Stomach smooth muscle (tissue), 2 donors: ENCODE measurements around the gene PAIP1.
"Not testable (repeated sequence)": the region's sequence is repeated elsewhere in the genome, so short reads cannot be mapped to it uniquely, and the experiment has no call there.

Experiments
- H3K27ac ChIP-seq: one replicate; pipeline ENCODE4 v1.7.0; 2013; ENCODE audit warnings: mild to moderate bottlenecking, low read length, inconsistent platforms
- H3K27me3 ChIP-seq, 2 donors: one replicate each; pipeline ENCODE4 v1.7.0; 2013; ENCODE audit warnings: low read length in 2 of 2; ENCODE audit not compliant: insufficient read depth in 2 of 2, control insufficient read depth in 1 of 2
- H3K36me3 ChIP-seq, 2 donors: one replicate each; pipeline ENCODE4 v1.7.0; 2013; ENCODE audit warnings: low read length in 2 of 2; ENCODE audit not compliant: control insufficient read depth in 2 of 2, insufficient read depth in 2 of 2
- H3K4me1 ChIP-seq: one replicate; pipeline ENCODE4 v1.7.0; 2013; ENCODE audit warnings: low read length; ENCODE audit not compliant: control insufficient read depth, insufficient read depth
- H3K4me3 ChIP-seq, 2 donors: one replicate each; pipeline ENCODE4 v1.7.0; 2013; ENCODE audit warnings: low read length in 2 of 2
- H3K9ac ChIP-seq, 2 donors: one replicate each; pipeline ENCODE4 v1.7.0; 2013; ENCODE audit warnings: low read length in 2 of 2, mild to moderate bottlenecking in 1 of 2
- H3K9me3 ChIP-seq, 2 donors: one replicate each; pipeline ENCODE4 v1.7.0; 2013; ENCODE audit warnings: low read length in 2 of 2; ENCODE audit not compliant: control insufficient read depth in 2 of 2
- donor health status: healthy.
- donor health status: Pancreatic carcinoma.

PAIP1 gene

GRCh38 chr5:43570450-43571158, 13.7 kb upstream of the PAIP1 start:
- Histone ChIP-seq H3K4me1 (no peaks in the 10 kb centered on the region), H3K9me3 (no peaks in the 10 kb centered on the region), H3K9ac (peak overlapping the region in 1 of 2 donors; percentile 61), H3K27ac (peak overlapping the region; percentile 26), H3K4me3 (peak overlapping the region; percentile 59 to 63), H3K36me3 (no peaks in the 10 kb centered on the region), H3K27me3 (no peaks in the 10 kb centered on the region)

GRCh38 chr5:43569236-43569746, 12.4 kb upstream of the PAIP1 start:
- no peaks in the 10 kb centered on the region for H3K36me3 ChIP-seq
- no peak overlapping the region for H3K27ac ChIP-seq
- no peak overlapping the region for H3K4me3 ChIP-seq
- H3K4me1 ChIP-seq = peaks cover 9% of the 10 kb centered on the region
- H3K9ac ChIP-seq = no peak overlapping the region
- no peaks in the 10 kb centered on the region for H3K9me3 ChIP-seq
- no peaks in the 10 kb centered on the region for H3K27me3 ChIP-seq

GRCh38 chr5:43567967-43568366, 11.1 kb upstream of the PAIP1 start:
- Histone ChIP-seq H3K9ac (no peak overlapping the region), H3K27ac (no peak overlapping the region), H3K27me3 (no peaks in the 10 kb centered on the region), H3K9me3 (no peaks in the 10 kb centered on the region), H3K4me1 (peaks cover 16% of the 10 kb centered on the region), H3K4me3 (no peak overlapping the region), H3K36me3 (no peaks in the 10 kb centered on the region)

- Histone ChIP-seq H3K4me1 (peaks cover 18% of the 10 kb centered on the region), H3K9ac (no peak overlapping the region), H3K9me3 (no peaks in the 10 kb centered on the region), H3K4me3 (no peak overlapping the region), H3K27me3 (no peaks in the 10 kb centered on the region), H3K36me3 (no peaks in the 10 kb centered on the region), H3K27ac (no peak overlapping the region)
Measured at GRCh38 chr5:43565043-43565442, 8.2 kb upstream of the PAIP1 start.

GRCh38 chr5:43564289-43564850, 7.5 kb upstream of the PAIP1 start:
- Histone ChIP-seq H3K27me3 (no peaks in the 10 kb centered on the region), H3K27ac (peak overlapping the region; percentile 53), H3K4me3 (no peak overlapping the region), H3K9me3 (no peaks in the 10 kb centered on the region), H3K4me1 (peaks cover 18% of the 10 kb centered on the region), H3K36me3 (no peaks in the 10 kb centered on the region), H3K9ac (no peak overlapping the region)

- peak overlapping the region; percentile 53 for H3K27ac ChIP-seq
- H3K4me1 ChIP-seq = peaks cover 18% of the 10 kb centered on the region
- no peak overlapping the region for H3K9ac ChIP-seq
Measured at GRCh38 chr5:43563321-43563720, 6.4 kb upstream of the PAIP1 start.

GRCh38 chr5:43561356-43561755, 4.5 kb upstream of the PAIP1 start:
- no peaks in the 10 kb centered on the region for H3K9me3 ChIP-seq
- no peaks in the 10 kb centered on the region for H3K36me3 ChIP-seq
- no peak overlapping the region for H3K4me3 ChIP-seq
- no peak overlapping the region for H3K27ac ChIP-seq
- peaks cover 18% of the 10 kb centered on the region for H3K4me1 ChIP-seq
- H3K9ac ChIP-seq = no peak overlapping the region
- no peaks in the 10 kb centered on the region for H3K27me3 ChIP-seq

More at GRCh38 chr5:43563321-43563720, 6.4 kb upstream of the PAIP1 start:
- Histone ChIP-seq H3K9me3 (no peaks in the 10 kb centered on the region), H3K4me3 (no peak overlapping the region), H3K36me3 (no peaks in the 10 kb centered on the region), H3K27me3 (no peaks in the 10 kb centered on the region)

GRCh38 chr5:43560128-43560527, 3.3 kb upstream of the PAIP1 start:
- H3K9ac ChIP-seq = no peak overlapping the region
- H3K27ac ChIP-seq = no peak overlapping the region
- H3K4me1 ChIP-seq = peaks cover 23% of the 10 kb centered on the region
- H3K36me3 ChIP-seq = no peaks in the 10 kb centered on the region
- no peak overlapping the region for H3K4me3 ChIP-seq
- H3K9me3 ChIP-seq = no peaks in the 10 kb centered on the region
- H3K27me3 ChIP-seq = no peaks in the 10 kb centered on the region

GRCh38 chr5:43556607-43556856, 345 bp downstream of the PAIP1 start:
- Histone ChIP-seq H3K4me3 (peak overlapping the region; percentile 80 to 89), H3K27ac (peak overlapping the region; percentile 75), H3K9ac (peak overlapping the region; percentile 86 to 90)
- not testable (repeated sequence) for H3K36me3 ChIP-seq, H3K9me3 ChIP-seq, H3K4me1 ChIP-seq, H3K27me3 ChIP-seq

- Histone ChIP-seq H3K27ac (peak overlapping the region; percentile 75), H3K36me3 (no peaks in the 10 kb centered on the region), H3K9ac (peak overlapping the region; percentile 86 to 90), H3K4me1 (peaks cover 9% of the 10 kb centered on the region), H3K4me3 (peak overlapping the region; percentile 80 to 89), H3K9me3 (no peaks in the 10 kb centered on the region), H3K27me3 (no peaks in the 10 kb centered on the region)
Measured at GRCh38 chr5:43555895-43556606, 826 bp downstream of the PAIP1 start.

- H3K27me3 ChIP-seq = no peaks in the 10 kb centered on the region
- H3K9ac ChIP-seq = no peak overlapping the region
- H3K27ac ChIP-seq = no peak overlapping the region
- H3K4me3 ChIP-seq = peak overlapping the region; percentile 3 to 40
- H3K36me3 ChIP-seq = no peaks in the 10 kb centered on the region
- no peaks in the 10 kb centered on the region for H3K9me3 ChIP-seq
- peaks cover 9% of the 10 kb centered on the region for H3K4me1 ChIP-seq
Measured at GRCh38 chr5:43554497-43554896, 2.4 kb downstream of the PAIP1 start.
